GM04503 (cell line): ENCODE measurements around the gene FLRT2.

Experiments used
- DNase-seq: peaks from one replicate; pipeline ENCODE4 v3.0.0-alpha.2; 2012; ENCODE audit warnings: low read depth

FLRT2 gene

GRCh38 chr14:85596562-85596961 lies 66.6 kb downstream of the FLRT2 start:
- no peak for DNase-seq

GRCh38 chr14:85597701-85598100 lies 67.8 kb downstream of the FLRT2 start:
- DNase-seq, result no peak

DNA sequence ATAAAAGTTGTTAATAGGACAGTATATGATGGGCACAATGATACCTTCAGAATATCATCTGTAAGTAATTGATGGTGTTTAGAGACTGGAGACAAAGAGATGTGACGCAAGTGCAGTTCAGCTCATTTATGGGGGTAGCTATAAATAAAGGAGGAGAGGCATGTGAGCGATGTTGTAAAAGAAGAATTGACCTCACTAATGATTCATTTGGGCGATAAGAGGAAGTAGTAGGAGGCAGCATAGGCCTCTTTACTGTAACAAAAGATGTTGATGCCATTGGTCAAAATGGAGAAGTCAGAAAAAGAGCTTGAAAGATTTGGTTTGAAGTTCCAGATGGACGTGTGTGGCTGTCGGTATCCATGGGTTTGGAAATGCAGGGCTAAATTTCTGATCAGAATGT lies 70.0 kb downstream of the FLRT2 start:
- DNase-seq, result no peak

GRCh38 chr14:85601246-85601645 lies 71.3 kb downstream of the FLRT2 start:
- DNase-seq, result no peak

- DNase-seq, result no peak
Measured at GRCh38 chr14:85601690-85602089, 71.7 kb downstream of the FLRT2 start.

GRCh38 chr14:85602345-85602744 lies 72.4 kb downstream of the FLRT2 start:
- DNase-seq, result no peak

GRCh38 chr14:85604021-85604420 lies 74.1 kb downstream of the FLRT2 start:
- no peak for DNase-seq

- DNase-seq, result no peak
Measured at GRCh38 chr14:85604714-85605113, 74.8 kb downstream of the FLRT2 start.

GRCh38 chr14:85607651-85608081 lies 77.7 kb downstream of the FLRT2 start:
- DNase-seq, result peak; percentile 79

GRCh38 chr14:85613496-85613895 lies 83.6 kb downstream of the FLRT2 start:
- no peak for DNase-seq

GRCh38 chr14:85616386-85616885 lies 86.5 kb downstream of the FLRT2 start:
- no peak for DNase-seq

GRCh38 chr14:85616886-85617285 lies 86.9 kb downstream of the FLRT2 start:
- no peak for DNase-seq

- no peak for DNase-seq
Measured at GRCh38 chr14:85617791-85618190, 87.8 kb downstream of the FLRT2 start.

- no peak for DNase-seq
Measured at GRCh38 chr14:85618390-85618789, 88.4 kb downstream of the FLRT2 start.

DNA sequence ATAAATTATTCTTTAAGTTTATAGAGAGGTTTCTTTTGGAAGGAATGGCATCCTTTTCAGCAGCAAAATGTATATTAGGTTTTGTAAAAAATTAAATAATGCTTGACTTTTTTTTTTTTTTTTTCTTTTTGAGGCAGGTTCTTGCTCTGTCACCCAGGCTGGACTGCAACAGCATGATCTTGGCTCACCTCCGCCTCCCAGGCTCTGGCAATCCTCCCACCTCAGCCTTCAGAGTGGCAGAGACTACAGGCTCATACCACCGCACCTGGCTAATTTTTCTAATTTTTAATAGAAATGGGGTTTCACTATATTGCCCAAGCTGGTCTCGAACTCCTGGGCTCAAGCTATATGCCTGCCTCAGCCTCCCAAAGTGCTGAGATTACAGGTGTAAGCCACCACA lies 89.0 kb downstream of the FLRT2 start:
- DNase-seq, result no peak

GRCh38 chr14:85619851-85620250 lies 89.9 kb downstream of the FLRT2 start:
- DNase-seq, result no peak

- no peak for DNase-seq
Measured at GRCh38 chr14:85620947-85621346, 91.0 kb downstream of the FLRT2 start.

DNA sequence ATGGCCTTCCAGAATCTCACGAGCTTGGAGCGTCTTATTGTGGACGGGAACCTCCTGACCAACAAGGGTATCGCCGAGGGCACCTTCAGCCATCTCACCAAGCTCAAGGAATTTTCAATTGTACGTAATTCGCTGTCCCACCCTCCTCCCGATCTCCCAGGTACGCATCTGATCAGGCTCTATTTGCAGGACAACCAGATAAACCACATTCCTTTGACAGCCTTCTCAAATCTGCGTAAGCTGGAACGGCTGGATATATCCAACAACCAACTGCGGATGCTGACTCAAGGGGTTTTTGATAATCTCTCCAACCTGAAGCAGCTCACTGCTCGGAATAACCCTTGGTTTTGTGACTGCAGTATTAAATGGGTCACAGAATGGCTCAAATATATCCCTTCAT lies 92.2 kb downstream of the FLRT2 start:
- DNase-seq, result no peak

DNA sequence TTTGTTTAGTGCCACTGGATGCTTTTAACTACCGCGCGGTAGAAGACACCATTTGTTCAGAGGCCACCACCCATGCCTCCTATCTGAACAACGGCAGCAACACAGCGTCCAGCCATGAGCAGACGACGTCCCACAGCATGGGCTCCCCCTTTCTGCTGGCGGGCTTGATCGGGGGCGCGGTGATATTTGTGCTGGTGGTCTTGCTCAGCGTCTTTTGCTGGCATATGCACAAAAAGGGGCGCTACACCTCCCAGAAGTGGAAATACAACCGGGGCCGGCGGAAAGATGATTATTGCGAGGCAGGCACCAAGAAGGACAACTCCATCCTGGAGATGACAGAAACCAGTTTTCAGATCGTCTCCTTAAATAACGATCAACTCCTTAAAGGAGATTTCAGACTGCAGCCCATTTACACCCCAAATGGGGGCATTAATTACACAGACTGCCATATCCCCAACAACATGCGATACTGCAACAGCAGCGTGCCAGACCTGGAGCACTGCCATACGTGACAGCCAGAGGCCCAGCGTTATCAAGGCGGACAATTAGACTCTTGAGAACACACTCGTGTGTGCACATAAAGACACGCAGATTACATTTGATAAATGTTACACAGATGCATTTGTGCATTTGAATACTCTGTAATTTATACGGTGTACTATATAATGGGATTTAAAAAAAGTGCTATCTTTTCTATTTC lies 93.2 kb downstream of the FLRT2 start:
- no peak for DNase-seq

- no peak for DNase-seq
Measured at GRCh38 chr14:85625925-85626585, 96.1 kb downstream of the FLRT2 start.

DNA sequence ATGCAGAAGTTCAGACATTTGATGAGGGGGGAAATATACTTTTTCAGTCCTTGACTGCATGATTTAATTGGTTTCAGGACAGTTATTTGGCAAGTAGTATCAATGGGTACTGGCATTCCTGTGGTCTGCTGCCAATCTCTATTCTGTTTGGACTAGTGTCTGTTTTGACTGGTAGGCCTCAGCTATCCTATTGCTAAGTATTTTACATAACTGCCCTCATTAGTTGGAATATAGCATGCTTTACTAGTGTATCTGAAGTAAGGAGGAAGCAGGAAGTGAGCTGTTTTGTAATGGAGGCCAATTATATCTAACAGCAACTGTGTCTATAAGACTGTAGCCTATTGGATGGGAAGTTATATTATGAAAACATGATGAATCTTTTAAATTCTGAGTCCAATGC lies 104.3 kb downstream of the FLRT2 start:
- DNase-seq, result peak; percentile 11

GRCh38 chr14:85644211-85644610 lies 114.3 kb downstream of the FLRT2 start:
- DNase-seq, result no peak

GRCh38 chr14:85653029-85653428 lies 123.1 kb downstream of the FLRT2 start:
- no peak for DNase-seq
